Thymus (tissue), 11 donors: Measurements from ENCODE around the gene PLXND1. TPM values are rescaled to one million over a fixed set of nuclear protein-coding genes. Genes with fewer than 3 reads are reported as not detected.

Experiments
- DNase-seq, 9 donors: peaks; one replicate each; pipeline ENCODE4 v3.0.0-alpha.2; 2013; ENCODE audit warnings: low spot score in 9 of 9, low read depth in 6 of 9, missing footprints in 1 of 9
- H3K27ac ChIP-seq, 2 donors: one replicate each; pipeline ENCODE4 v1.5.1; 2013; ENCODE audit warnings: control low read depth in 1 of 2, low read depth in 1 of 2, low read length in 1 of 2, mild to moderate bottlenecking in 1 of 2, moderate library complexity in 1 of 2
- H3K27me3 ChIP-seq, 2 donors: one replicate each; pipeline ENCODE4 v1.5.1; 2013; ENCODE audit warnings: low read length in 1 of 2; ENCODE audit not compliant: control insufficient read depth in 2 of 2, insufficient read depth in 1 of 2
- H3K36me3 ChIP-seq, 2 donors: one replicate each; pipeline ENCODE4 v1.5.1; 2013; ENCODE audit warnings: low read length in 1 of 2, mild to moderate bottlenecking in 1 of 2, moderate library complexity in 1 of 2; ENCODE audit not compliant: control insufficient read depth in 2 of 2, insufficient read depth in 2 of 2
- H3K4me1 ChIP-seq, 2 donors: one replicate each; pipeline ENCODE4 v1.5.1; 2013; ENCODE audit warnings: low read length in 2 of 2; ENCODE audit not compliant: control insufficient read depth in 2 of 2, insufficient read depth in 2 of 2
- H3K4me3 ChIP-seq, 2 donors: one replicate each; pipeline ENCODE4 v1.5.1; 2013; ENCODE audit warnings: low read length in 2 of 2, control low read depth in 1 of 2, mild to moderate bottlenecking in 1 of 2
- H3K9me3 ChIP-seq, 2 donors: one replicate each; pipeline ENCODE4 v1.5.1; 2013; ENCODE audit warnings: low read length in 1 of 2, mild to moderate bottlenecking in 1 of 2; ENCODE audit not compliant: control insufficient read depth in 2 of 2, insufficient read depth in 1 of 2
- WGBS: extraction: QIAGEN DNeasy Blood & Tissue Kit; methylation state at CpG from one replicate; pipeline ENCODE4 v1.1.7; 2013; 5-methylcytosine and 5-hydroxymethylcytosine counted together
- polyA plus RNA-seq: library from polyadenylated mRNA; stranded (reverse); fragments of 200-250 nt; gene quantifications from one replicate; pipeline ENCODE4 v1.2.3, GENCODE V29; 2013
- total RNA-seq: library from RNA; stranded (reverse); fragments of 120-200 nt; gene quantifications from one replicate; pipeline ENCODE4 v1.2.4, GENCODE V29; 2013
- donor health status: healthy.

Gene PLXND1
- total and polyA plus RNA-seq, 2 donors = 31.2 to 106 TPM

GRCh38 chr3:129616713-129617112 lies 10.2 kb upstream of the PLXND1 start:
- H3K27me3 ChIP-seq = no peaks in the 10 kb centered on the region
- H3K4me3 ChIP-seq = no peak overlapping the region
- DNase-seq = no peak
- H3K36me3 ChIP-seq = no peaks in the 10 kb centered on the region
- peaks cover 2 to 24% of the 10 kb centered on the region in 2 donors for H3K4me1 ChIP-seq
- H3K27ac ChIP-seq = no peak overlapping the region
- no peaks in the 10 kb centered on the region for H3K9me3 ChIP-seq
- 90% methylated on average over 5 of the region's 5 CpGs for WGBS

- Histone ChIP-seq H3K27ac (no peak overlapping the region), H3K9me3 (no peaks in the 10 kb centered on the region), H3K4me1 (peaks cover 2 to 24% of the 10 kb centered on the region in 2 donors), H3K27me3 (no peaks in the 10 kb centered on the region), H3K36me3 (no peaks in the 10 kb centered on the region), H3K4me3 (no peak overlapping the region)
- WGBS = 97% methylated on average over 8 of the region's 8 CpGs
- DNase-seq = no peak
Measured at GRCh38 chr3:129616291-129616690, 9.8 kb upstream of the PLXND1 start.

GRCh38 chr3:129615751-129616281 lies 9.3 kb upstream of the PLXND1 start:
- DNase-seq = no peak
- 89% methylated on average over 8 of the region's 8 CpGs for WGBS
- no peaks in the 10 kb centered on the region for H3K9me3 ChIP-seq
- H3K4me3 ChIP-seq = no peak overlapping the region
- H3K27ac ChIP-seq = no peak overlapping the region
- H3K27me3 ChIP-seq = no peaks in the 10 kb centered on the region
- no peaks in the 10 kb centered on the region for H3K36me3 ChIP-seq
- H3K4me1 ChIP-seq = peaks cover 2 to 24% of the 10 kb centered on the region in 2 donors

GRCh38 chr3:129614927-129615363 lies 8.5 kb upstream of the PLXND1 start:
- no peaks in the 10 kb centered on the region for H3K9me3 ChIP-seq
- peaks cover 2 to 24% of the 10 kb centered on the region in 2 donors for H3K4me1 ChIP-seq
- H3K36me3 ChIP-seq = no peaks in the 10 kb centered on the region
- 79% methylated on average over 5 of the region's 5 CpGs for WGBS
- H3K4me3 ChIP-seq = no peak overlapping the region
- no peaks in the 10 kb centered on the region for H3K27me3 ChIP-seq
- H3K27ac ChIP-seq = no peak overlapping the region
- DNase-seq = no peak

GRCh38 chr3:129614435-129614834 lies 8.0 kb upstream of the PLXND1 start:
- Histone ChIP-seq H3K36me3 (no peaks in the 10 kb centered on the region), H3K9me3 (no peaks in the 10 kb centered on the region), H3K4me3 (no peak overlapping the region), H3K4me1 (peaks cover 2 to 21% of the 10 kb centered on the region in 2 donors), H3K27ac (no peak overlapping the region), H3K27me3 (no peaks in the 10 kb centered on the region)
- WGBS = 91% methylated on average over 9 of the region's 9 CpGs
- DNase-seq = no peak

GRCh38 chr3:129613367-129613740 lies 6.9 kb upstream of the PLXND1 start:
- no peaks in the 10 kb centered on the region for H3K27me3 ChIP-seq
- H3K4me3 ChIP-seq = no peak overlapping the region
- H3K36me3 ChIP-seq = no peaks in the 10 kb centered on the region
- H3K9me3 ChIP-seq = no peaks in the 10 kb centered on the region
- 86% methylated on average over 3 of the region's 3 CpGs for WGBS
- no peak for DNase-seq
- no peak overlapping the region for H3K27ac ChIP-seq
- H3K4me1 ChIP-seq = peaks cover 0 to 18% of the 10 kb centered on the region in 2 donors

GRCh38 chr3:129612534-129613366 lies 6.3 kb upstream of the PLXND1 start:
- Histone ChIP-seq H3K27me3 (peaks cover 0 to 6% of the 10 kb centered on the region in 2 donors), H3K9me3 (no peaks in the 10 kb centered on the region), H3K4me1 (peaks cover 6 to 22% of the 10 kb centered on the region in 2 donors), H3K36me3 (no peaks in the 10 kb centered on the region), H3K27ac (no peak overlapping the region), H3K4me3 (no peak overlapping the region)
- 80% methylated on average over 16 of the region's 16 CpGs for WGBS
- no peak for DNase-seq

GRCh38 chr3:129611812-129612533 lies 5.5 kb upstream of the PLXND1 start:
- peaks cover 10 to 30% of the 10 kb centered on the region in 2 donors for H3K4me1 ChIP-seq
- H3K27me3 ChIP-seq = peaks cover 0 to 14% of the 10 kb centered on the region in 2 donors
- DNase-seq = no peak

GRCh38 chr3:129611446-129611800 lies 4.9 kb upstream of the PLXND1 start:
- WGBS = 88% methylated on average over 9 of the region's 9 CpGs
- H3K27me3 ChIP-seq = peaks cover 0 to 16% of the 10 kb centered on the region in 2 donors
- no peaks in the 10 kb centered on the region for H3K9me3 ChIP-seq
- H3K4me1 ChIP-seq = peaks cover 10 to 31% of the 10 kb centered on the region in 2 donors
- no peak overlapping the region for H3K27ac ChIP-seq
- no peak overlapping the region for H3K4me3 ChIP-seq
- H3K36me3 ChIP-seq = no peaks in the 10 kb centered on the region
- DNase-seq = no peak

More at GRCh38 chr3:129611812-129612533, 5.5 kb upstream of the PLXND1 start:
- no peaks in the 10 kb centered on the region for H3K9me3 ChIP-seq
- H3K4me3 ChIP-seq = no peak overlapping the region
- no peaks in the 10 kb centered on the region for H3K36me3 ChIP-seq
- no peak overlapping the region for H3K27ac ChIP-seq
- WGBS = 81% methylated on average over 25 of the region's 25 CpGs
